ENCODE data around the gene ACOXL.

Gene ACOXL

GRCh38 chr2:111166115-111166514 lies 433.7 kb downstream of the ACOXL start:
- H3K27me3 ChIP-seq (ENCODE audit: insufficient read depth, low read length): no peaks in the 10 kb centered on the region
- H3K4me3 ChIP-seq (ENCODE audit: low read length): no peak overlapping the region
- no peak overlapping the region for H3K9ac ChIP-seq (ENCODE audit: low read depth, low read length)
- WGBS: 93% methylated on average over 5 of the region's 5 CpGs
- H3K4me1 ChIP-seq (ENCODE audit: insufficient read depth, low read length): peaks cover 28% of the 10 kb centered on the region
- no peak overlapping the region for H3K27ac ChIP-seq (ENCODE audit: low read depth, low read length)
- peaks cover 47% of the 10 kb centered on the region for H3K36me3 ChIP-seq (ENCODE audit: insufficient read depth, low read length)
- no peaks in the 10 kb centered on the region for H3K9me3 ChIP-seq (ENCODE audit: insufficient read depth, low read depth, low read length)

- peaks cover 31% of the 10 kb centered on the region for H3K4me1 ChIP-seq (ENCODE audit: insufficient read depth, low read length)
- no peak overlapping the region for H3K4me3 ChIP-seq (ENCODE audit: low read length)
- H3K27ac ChIP-seq (ENCODE audit: low read depth, low read length): no peak overlapping the region
- no peak overlapping the region for H3K9ac ChIP-seq (ENCODE audit: low read depth, low read length)
- 94% methylated on average over 9 of the region's 9 CpGs for WGBS
- H3K27me3 ChIP-seq (ENCODE audit: insufficient read depth, low read length): no peaks in the 10 kb centered on the region
- no peaks in the 10 kb centered on the region for H3K9me3 ChIP-seq (ENCODE audit: insufficient read depth, low read depth, low read length)
- H3K36me3 ChIP-seq (ENCODE audit: insufficient read depth, low read length): peaks cover 35% of the 10 kb centered on the region
Observed at GRCh38 chr2:111167076-111167862, 434.9 kb downstream of the ACOXL start.

- no peak overlapping the region for H3K9ac ChIP-seq (ENCODE audit: low read depth, low read length)
- H3K4me1 ChIP-seq (ENCODE audit: insufficient read depth, low read length): peaks cover 28% of the 10 kb centered on the region
- WGBS: 94% methylated on average over 4 of the region's 4 CpGs
- H3K4me3 ChIP-seq (ENCODE audit: low read length): no peak overlapping the region
- no peaks in the 10 kb centered on the region for H3K27me3 ChIP-seq (ENCODE audit: insufficient read depth, low read length)
- H3K27ac ChIP-seq (ENCODE audit: low read depth, low read length): no peak overlapping the region
- H3K36me3 ChIP-seq (ENCODE audit: insufficient read depth, low read length): peaks cover 33% of the 10 kb centered on the region
- H3K9me3 ChIP-seq (ENCODE audit: insufficient read depth, low read depth, low read length): no peaks in the 10 kb centered on the region
Observed at GRCh38 chr2:111167863-111168162, 435.4 kb downstream of the ACOXL start.
